Spleen (tissue), 7 donors: ENCODE results near the gene MCHR2.

Experiments
- CTCF ChIP-seq, 11 experiments: fragments of 200-600 bp in 7 of 11; fragments of 450-650 bp in 4 of 11; sonication (generic) in 4 of 11; IDR thresholded peaks in 8 of 11; conservative IDR thresholded peaks in 3 of 11; 1 replicate in 7 of 11; 2 replicates in 4 of 11; pipeline versions ENCODE4 v1.4.0 to v1.8.0; 2016 to 2021; ENCODE audit warnings: antibody characterized with exemption in 11 of 11, inconsistent platforms in 4 of 11, mild to moderate bottlenecking in 1 of 11
- POLR2A ChIP-seq, 3 donors: fragments of 450-650 bp; IDR thresholded peaks; one replicate each; pipeline ENCODE4 v1.5.1; 2017; ENCODE audit warnings: antibody characterized with exemption in 3 of 3, mild to moderate bottlenecking in 1 of 3
- POLR2AphosphoS5 ChIP-seq, 3 donors: sonication (generic); formaldehyde crosslinking; IDR thresholded peaks; one replicate each; pipeline ENCODE4 v1.5.1; 2017; ENCODE audit warnings: antibody characterized with exemption in 3 of 3
- donor health status: DM: no; HTN: no; CAD: no; lungs with moderate emphysema.
- donor health status: DM: no; HTN: no; CAD: no.
- donor health status: DM: no; HTN: no; CAD: no.

DNA sequence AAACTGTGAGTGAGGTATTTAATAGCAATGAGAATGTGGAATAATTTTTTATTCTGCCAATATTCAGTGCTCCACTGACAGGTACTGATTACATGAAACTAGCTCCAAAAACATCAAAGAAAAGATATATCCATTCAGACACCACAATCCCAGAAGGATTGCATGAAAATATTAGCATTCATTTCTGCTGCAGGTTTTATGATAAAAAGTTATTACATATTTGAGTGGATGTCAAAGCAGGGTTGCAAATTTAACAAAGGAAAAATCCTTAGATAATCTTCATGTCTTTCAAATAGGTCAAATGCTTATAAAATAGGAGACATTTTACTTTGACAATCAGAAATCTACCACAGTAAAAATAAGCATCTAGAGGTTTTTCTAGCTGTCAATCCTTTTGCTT lies 13.3 kb downstream of the MCHR2 start:
- no peak for TF ChIP-seq CTCF (IDR thresholded peaks at IDR 0.05 in 8 of 11, conservative IDR thresholded peaks at IDR 0.05 in 3 of 11)
- TF ChIP-seq POLR2A (IDR thresholded peaks at IDR 0.05): no peak
- no peak for TF ChIP-seq POLR2AphosphoS5 (IDR thresholded peaks at IDR 0.05)
